Measurements from ENCODE around the gene LOXL4. TPM values are rescaled to one million over a fixed set of nuclear protein-coding genes. Genes with fewer than 3 reads are reported as not detected.

The LOXL4 gene
- 0.11 TPM in 1 of 2 replicates, not detected in the other for total RNA-seq (2021)
- Bru-seq, nascent RNA, result percentile 8 among the genes with signal in this experiment
- percentile 4 among the genes with signal in this experiment for BruChase-seq, experiment 1, labeled RNA remaining after a 2-hour chase
- BruChase-seq, experiment 2, labeled RNA remaining after a 6-hour chase, result not detected
- long read RNA-seq, result 0 reads

DNA sequence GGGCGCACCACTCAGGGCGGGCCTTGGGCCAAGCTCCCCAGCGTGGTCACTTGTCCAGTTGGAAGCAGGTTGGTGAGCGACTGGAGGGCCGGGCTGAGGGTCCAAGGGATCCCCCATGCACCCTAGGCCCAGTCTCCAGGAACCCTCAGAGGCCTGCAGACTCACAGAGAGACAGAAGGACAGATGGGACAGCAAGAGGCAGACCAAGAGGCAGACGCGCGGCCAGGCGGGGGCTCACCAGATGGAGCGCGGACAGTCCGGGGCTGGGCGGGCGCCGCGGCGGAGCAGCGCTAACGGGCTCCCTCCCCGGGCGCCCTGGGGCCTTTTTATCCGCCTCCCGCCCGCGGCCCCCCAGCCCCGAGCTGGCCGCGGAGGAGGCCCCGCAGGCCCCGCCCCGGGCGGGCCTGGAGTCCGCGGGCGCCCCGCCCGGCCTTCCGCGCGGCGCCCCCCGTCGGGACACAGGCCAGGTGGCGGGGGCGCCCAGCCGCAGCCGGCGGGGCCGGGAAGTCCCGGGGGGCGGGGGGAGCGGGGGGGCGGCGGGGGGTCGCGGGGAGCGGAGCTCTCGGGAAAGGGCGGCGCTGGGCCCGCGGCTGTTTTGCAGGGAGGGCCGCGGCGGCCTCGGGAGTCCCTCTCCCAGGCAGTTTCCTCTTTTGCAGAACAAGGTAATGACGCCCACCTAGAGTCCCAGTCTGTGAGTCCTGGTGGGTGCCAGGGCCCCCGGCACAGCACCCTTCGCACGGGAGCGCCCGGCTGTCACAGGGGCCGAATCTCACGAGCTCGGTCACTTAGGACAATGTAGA is at the start of gene LOXL4:
LOXL4 (minus strand) TSS at position 301 of the 800 bp plus-strand sequence. CDS start 5,175 bp downstream, outside the sequence.
- Histone ChIP-seq H3K9me3 (ENCODE audit: low read depth, low read length, poor library complexity, severe bottlenecking) (no peaks in the 10 kb centered on the region), H3K27ac (ENCODE audit: low read depth, low read length, poor library complexity, severe bottlenecking) (no peak within 1 kb of the TSS), H3K4me1 (ENCODE audit: insufficient read depth, low read length, poor library complexity, severe bottlenecking) (no peaks in the 10 kb centered on the region), H3K27me3 (replicated peaks; ENCODE audit: insufficient read depth, low read depth, low read length, poor library complexity) (peaks cover 3% of the 10 kb centered on the region), H3K4me3 (ENCODE audit: low read depth, low read length, poor library complexity, severe bottlenecking) (peak within 1 kb of the TSS; percentile 28), H3K36me3 (ENCODE audit: insufficient read depth, low read length, poor library complexity, severe bottlenecking) (no peaks in the 10 kb centered on the region)
- BruUV-seq (replicated peaks), result no TSS peak
- intact Hi-C loops (cut with micrococcal nuclease; ENCODE audit: unreplicated experiment), result no loop called here
- no peak for TF ChIP-seq EZH2 (IDR thresholded peaks at IDR 0.05; ENCODE audit: borderline replicate concordance, low read depth, low read length, poor library complexity, severe bottlenecking)
- TF ChIP-seq, protein P1, sequence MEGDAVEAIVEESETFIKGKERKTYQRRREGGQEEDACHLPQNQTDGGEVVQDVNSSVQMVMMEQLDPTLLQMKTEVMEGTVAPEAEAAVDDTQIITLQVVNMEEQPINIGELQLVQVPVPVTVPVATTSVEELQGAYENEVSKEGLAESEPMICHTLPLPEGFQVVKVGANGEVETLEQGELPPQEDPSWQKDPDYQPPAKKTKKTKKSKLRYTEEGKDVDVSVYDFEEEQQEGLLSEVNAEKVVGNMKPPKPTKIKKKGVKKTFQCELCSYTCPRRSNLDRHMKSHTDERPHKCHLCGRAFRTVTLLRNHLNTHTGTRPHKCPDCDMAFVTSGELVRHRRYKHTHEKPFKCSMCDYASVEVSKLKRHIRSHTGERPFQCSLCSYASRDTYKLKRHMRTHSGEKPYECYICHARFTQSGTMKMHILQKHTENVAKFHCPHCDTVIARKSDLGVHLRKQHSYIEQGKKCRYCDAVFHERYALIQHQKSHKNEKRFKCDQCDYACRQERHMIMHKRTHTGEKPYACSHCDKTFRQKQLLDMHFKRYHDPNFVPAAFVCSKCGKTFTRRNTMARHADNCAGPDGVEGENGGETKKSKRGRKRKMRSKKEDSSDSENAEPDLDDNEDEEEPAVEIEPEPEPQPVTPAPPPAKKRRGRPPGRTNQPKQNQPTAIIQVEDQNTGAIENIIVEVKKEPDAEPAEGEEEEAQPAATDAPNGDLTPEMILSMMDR (conservative IDR thresholded peaks at IDR 0.05; ENCODE audit: low read depth, low read length), result no peak
- ChIA-PET CTCF (no interaction called here), POLR2A (ENCODE audit: low non-redundant PET) (no interaction called here)
- peak; percentile 9 for DNase-seq (ENCODE audit: low spot score)

GRCh38 chr10:98316661-98317060 is 48.7 kb upstream of the LOXL4 start:
- POLR2A ChIA-PET (ENCODE audit: low non-redundant PET), result no interaction called here
- Histone ChIP-seq H3K4me3 (ENCODE audit: low read depth, low read length, poor library complexity, severe bottlenecking) (no peak overlapping the region), H3K9me3 (ENCODE audit: low read depth, low read length, poor library complexity, severe bottlenecking) (no peaks in the 10 kb centered on the region), H3K27ac (ENCODE audit: low read depth, low read length, poor library complexity, severe bottlenecking) (no peak overlapping the region), H3K27me3 (replicated peaks; ENCODE audit: insufficient read depth, low read depth, low read length, poor library complexity) (no peaks in the 10 kb centered on the region), H3K4me1 (ENCODE audit: insufficient read depth, low read length, poor library complexity, severe bottlenecking) (no peaks in the 10 kb centered on the region), H3K36me3 (ENCODE audit: insufficient read depth, low read length, poor library complexity, severe bottlenecking) (no peaks in the 10 kb centered on the region)
- TF ChIP-seq EZH2 (IDR thresholded peaks at IDR 0.05; ENCODE audit: borderline replicate concordance, low read depth, low read length, poor library complexity, severe bottlenecking), result no peak
- TF ChIP-seq, protein P1 (conservative IDR thresholded peaks at IDR 0.05; ENCODE audit: low read depth, low read length), result no peak
- intact Hi-C loops (cut with micrococcal nuclease; ENCODE audit: unreplicated experiment), result no loop called here
- CTCF ChIA-PET, result no interaction called here
- no peak for DNase-seq (ENCODE audit: low spot score)
- BruUV-seq (replicated peaks), result no TSS peak

DNA sequence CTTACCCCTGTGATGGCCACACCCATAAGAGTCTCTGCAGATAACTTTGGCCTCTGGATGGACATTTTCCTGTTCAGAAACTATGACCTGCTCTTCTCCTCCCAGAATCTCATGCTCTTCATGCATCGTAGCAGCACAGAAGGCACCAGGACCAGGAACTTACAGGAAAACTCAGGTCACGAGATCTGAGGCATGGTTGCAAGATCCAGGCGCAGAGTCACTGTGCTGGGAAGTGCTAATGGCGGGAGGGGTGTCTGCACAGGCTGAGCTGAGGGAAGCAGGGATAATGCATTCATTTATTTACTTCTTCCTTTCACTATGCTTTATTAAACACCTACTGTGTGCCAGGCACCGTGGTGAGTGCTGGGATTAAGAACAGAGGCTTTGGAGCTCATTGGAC is 48.2 kb upstream of the LOXL4 start:
- H3K9me3 ChIP-seq (ENCODE audit: low read depth, low read length, poor library complexity, severe bottlenecking), result no peaks in the 10 kb centered on the region
- TF ChIP-seq, protein P1 (conservative IDR thresholded peaks at IDR 0.05; ENCODE audit: low read depth, low read length), result no peak
- TF ChIP-seq EZH2 (IDR thresholded peaks at IDR 0.05; ENCODE audit: borderline replicate concordance, low read depth, low read length, poor library complexity, severe bottlenecking), result no peak
- ChIA-PET POLR2A (ENCODE audit: low non-redundant PET) (no interaction called here), CTCF (no interaction called here)
- intact Hi-C loops (cut with micrococcal nuclease; ENCODE audit: unreplicated experiment), result no loop called here
- H3K4me1 ChIP-seq (ENCODE audit: insufficient read depth, low read length, poor library complexity, severe bottlenecking), result no peaks in the 10 kb centered on the region
- no peaks in the 10 kb centered on the region for H3K36me3 ChIP-seq (ENCODE audit: insufficient read depth, low read length, poor library complexity, severe bottlenecking)
- no peaks in the 10 kb centered on the region for H3K27me3 ChIP-seq (replicated peaks; ENCODE audit: insufficient read depth, low read depth, low read length, poor library complexity)
- no peak overlapping the region for H3K4me3 ChIP-seq (ENCODE audit: low read depth, low read length, poor library complexity, severe bottlenecking)
- no TSS peak for BruUV-seq (replicated peaks)
- H3K27ac ChIP-seq (ENCODE audit: low read depth, low read length, poor library complexity, severe bottlenecking), result no peak overlapping the region
- no peak for DNase-seq (ENCODE audit: low spot score)

Data from A673 (cell line).